Measurements from ENCODE around the gene ERC2. TPM values are rescaled to one million over a fixed set of nuclear protein-coding genes. Genes with fewer than 3 reads are reported as not detected.

ERC2 gene
- polyA plus RNA-seq, 2 of the 4 experiments (the other 2 are of a cell fraction) = 0.16 TPM; not detected in 1

- FAIRE-seq = no peak
- TF ChIP-seq ZFP36 (IDR thresholded peaks at IDR 0.05; ENCODE audit: borderline replicate concordance, partially characterized antibody) (no peak), RCOR1 (IDR thresholded peaks at IDR 0.05; ENCODE audit: low read depth, low read length) (no peak), SMC3 (IDR thresholded peaks at IDR 0.05) (no peak), NPAS2 (CRISPR knock-in tag; IDR thresholded peaks at IDR 0.05; ENCODE audit: borderline replicate concordance) (no peak), EHF (CRISPR knock-in tag; IDR thresholded peaks at IDR 0.05) (no peak), HDAC2 (IDR thresholded peaks at IDR 0.05) (no peak), E2F6 (IDR thresholded peaks at IDR 0.05; ENCODE audit: borderline replicate concordance, low read depth) (no peak), CBX8 (IDR thresholded peaks at IDR 0.05) (no peak), ZC3H11A (IDR thresholded peaks at IDR 0.05) (no peak), MAFK (IDR thresholded peaks at IDR 0.05; ENCODE audit: partially characterized antibody) (no peak), KDM5A (IDR thresholded peaks at IDR 0.05) (no peak), CBX2 (IDR thresholded peaks at IDR 0.05; ENCODE audit: borderline replicate concordance, low read depth) (no peak), HOXB13 (CRISPR knock-in tag; IDR thresholded peaks at IDR 0.05; ENCODE audit: low read depth) (no peak), HMGXB4 (CRISPR knock-in tag; IDR thresholded peaks at IDR 0.05; ENCODE audit: borderline replicate concordance) (no peak)
- Histone ChIP-seq H3K4me3 (no peak overlapping the region), H3K27ac (no peak overlapping the region), H3K9me3 (no peaks in the 10 kb centered on the region), H3K4me1 (no peaks in the 10 kb centered on the region), H3K4me2 (no peak overlapping the region)
- no peak for ATAC-seq
- DNase-seq (ENCODE audit: low read depth in 1 of 2, low spot score in 1 of 2) = no peak
- ChIA-PET POLR2A (no interaction called here), CTCF (no interaction called here)
- 36% methylated on average over 3 of the region's 3 CpGs for WGBS (ENCODE audit: missing lambda C conversion rate)
Measured at GRCh38 chr3:55525436-55525835, 942.8 kb downstream of the ERC2 start.

- ChIA-PET POLR2A (no interaction called here), CTCF (no interaction called here)
- H3K27ac ChIP-seq = no peak overlapping the region
- no peak for DNase-seq (ENCODE audit: low read depth in 1 of 2, low spot score in 1 of 2)
- no peak for ATAC-seq
- no peaks in the 10 kb centered on the region for H3K4me1 ChIP-seq
- H3K4me2 ChIP-seq = no peak overlapping the region
- TF ChIP-seq RAD21 (conservative IDR thresholded peaks at IDR 0.05 in 1 of 2, IDR thresholded peaks at IDR 0.05 in 1 of 2) = no peak
- no peak for TF ChIP-seq HDAC2 (IDR thresholded peaks at IDR 0.05)
- no peak for TF ChIP-seq CBX2 (IDR thresholded peaks at IDR 0.05; ENCODE audit: borderline replicate concordance, low read depth)
- TF ChIP-seq ATOH8 (CRISPR knock-in tag; IDR thresholded peaks at IDR 0.05; ENCODE audit: low read depth) = no peak
- no peak for TF ChIP-seq CBX8 (IDR thresholded peaks at IDR 0.05)
- no peak for TF ChIP-seq CEBPB (IDR thresholded peaks at IDR 0.05)
- no peak for TF ChIP-seq ESRRA (IDR thresholded peaks at IDR 0.05; ENCODE audit: borderline replicate concordance, low read length)
- no peak for TF ChIP-seq EHMT2 (IDR thresholded peaks at IDR 0.05; ENCODE audit: low read depth)
- no peak for TF ChIP-seq RCOR1 (IDR thresholded peaks at IDR 0.05; ENCODE audit: low read depth, low read length)
- TF ChIP-seq HOXB13 (CRISPR knock-in tag; IDR thresholded peaks at IDR 0.05; ENCODE audit: low read depth) = no peak
- no peak for TF ChIP-seq BCL3 (IDR thresholded peaks at IDR 0.05)
- no peak for TF ChIP-seq RARB (CRISPR knock-in tag; IDR thresholded peaks at IDR 0.05)
- TF ChIP-seq KDM5A (IDR thresholded peaks at IDR 0.05) = no peak
- TF ChIP-seq ZC3H11A (IDR thresholded peaks at IDR 0.05) = no peak
- H3K4me3 ChIP-seq = no peak overlapping the region
- FAIRE-seq = no peak
- 64% methylated on average over 4 of the region's 4 CpGs for WGBS (ENCODE audit: missing lambda C conversion rate)
- no peaks in the 10 kb centered on the region for H3K9me3 ChIP-seq
Measured at GRCh38 chr3:55524565-55525244, 943.6 kb downstream of the ERC2 start.
